Bronchial epithelial cell (primary cell): ENCODE measurements around the gene C17orf114.

Experiments used
- DNase-seq: peaks from one replicate; pipeline ENCODE4 v3.0.0-alpha.2; 2010; ENCODE audit warnings: low read depth
- FAIRE-seq: peaks from 2 replicates; lab custom pipeline; 2011; peaks lifted over from hg19 to GRCh38; lab: Jason Lieb, UNC
- H3K27me3 ChIP-seq: 2 replicates; pipeline ENCODE4 v1.5.1; 2011; ENCODE audit warnings: low read length; ENCODE audit not compliant: control insufficient read depth, insufficient read depth
- H3K36me3 ChIP-seq: 2 replicates; pipeline ENCODE4 v1.5.1; 2011; ENCODE audit warnings: low read length; ENCODE audit not compliant: control insufficient read depth, insufficient read depth
- H3K4me3 ChIP-seq: 2 replicates; pipeline ENCODE4 v1.5.1; 2011; ENCODE audit warnings: mild to moderate bottlenecking, low read depth, low read length, control low read depth
- TF ChIP-seq, protein P1 (sequence below): IDR thresholded peaks from 2 replicates; pipeline ENCODE4 v1.5.1; 2011; ENCODE audit warnings: mild to moderate bottlenecking, moderate library complexity, low read length, control low read depth, inconsistent platforms; ENCODE audit not compliant: insufficient read depth, severe bottlenecking

The C17orf114 gene

DNA sequence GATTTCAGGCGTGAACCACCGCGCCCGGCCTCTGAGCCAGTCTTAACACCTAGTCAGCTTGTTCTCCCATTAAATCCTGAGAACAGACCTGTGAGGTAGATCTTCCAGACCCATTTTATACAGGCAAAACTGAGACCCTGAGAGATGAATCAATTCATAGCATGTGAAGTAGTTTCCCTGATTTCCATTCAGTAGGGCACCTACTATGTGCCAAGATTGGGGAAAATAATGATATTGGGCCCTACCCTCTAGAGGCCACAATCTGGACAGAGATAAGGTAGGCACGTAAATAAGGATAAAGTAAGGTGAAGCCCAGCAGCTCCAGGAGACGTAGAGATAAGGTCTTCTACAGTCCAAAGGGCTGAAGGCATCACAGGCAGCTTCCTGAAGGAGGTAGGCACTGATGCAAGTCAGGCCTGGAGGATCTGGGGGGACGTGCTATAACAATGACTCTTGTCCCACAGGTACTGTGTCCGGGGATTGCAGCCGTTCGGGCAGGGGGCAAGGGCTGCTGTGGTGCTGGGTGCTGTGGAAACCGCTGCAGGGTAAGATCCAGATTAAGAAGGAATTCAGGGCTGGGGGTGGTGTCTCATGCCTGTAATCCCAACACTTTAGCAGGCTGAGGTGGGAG, 21.7 kb downstream of the C17orf114 start:
- Histone ChIP-seq H3K36me3 (no peaks in the 10 kb centered on the region), H3K27me3 (peaks cover 14% of the 10 kb centered on the region), H3K4me3 (no peak overlapping the region)
- DNase-seq (no peak), FAIRE-seq (no peak)
- TF ChIP-seq, protein P1, sequence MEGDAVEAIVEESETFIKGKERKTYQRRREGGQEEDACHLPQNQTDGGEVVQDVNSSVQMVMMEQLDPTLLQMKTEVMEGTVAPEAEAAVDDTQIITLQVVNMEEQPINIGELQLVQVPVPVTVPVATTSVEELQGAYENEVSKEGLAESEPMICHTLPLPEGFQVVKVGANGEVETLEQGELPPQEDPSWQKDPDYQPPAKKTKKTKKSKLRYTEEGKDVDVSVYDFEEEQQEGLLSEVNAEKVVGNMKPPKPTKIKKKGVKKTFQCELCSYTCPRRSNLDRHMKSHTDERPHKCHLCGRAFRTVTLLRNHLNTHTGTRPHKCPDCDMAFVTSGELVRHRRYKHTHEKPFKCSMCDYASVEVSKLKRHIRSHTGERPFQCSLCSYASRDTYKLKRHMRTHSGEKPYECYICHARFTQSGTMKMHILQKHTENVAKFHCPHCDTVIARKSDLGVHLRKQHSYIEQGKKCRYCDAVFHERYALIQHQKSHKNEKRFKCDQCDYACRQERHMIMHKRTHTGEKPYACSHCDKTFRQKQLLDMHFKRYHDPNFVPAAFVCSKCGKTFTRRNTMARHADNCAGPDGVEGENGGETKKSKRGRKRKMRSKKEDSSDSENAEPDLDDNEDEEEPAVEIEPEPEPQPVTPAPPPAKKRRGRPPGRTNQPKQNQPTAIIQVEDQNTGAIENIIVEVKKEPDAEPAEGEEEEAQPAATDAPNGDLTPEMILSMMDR, result no peak

DNA sequence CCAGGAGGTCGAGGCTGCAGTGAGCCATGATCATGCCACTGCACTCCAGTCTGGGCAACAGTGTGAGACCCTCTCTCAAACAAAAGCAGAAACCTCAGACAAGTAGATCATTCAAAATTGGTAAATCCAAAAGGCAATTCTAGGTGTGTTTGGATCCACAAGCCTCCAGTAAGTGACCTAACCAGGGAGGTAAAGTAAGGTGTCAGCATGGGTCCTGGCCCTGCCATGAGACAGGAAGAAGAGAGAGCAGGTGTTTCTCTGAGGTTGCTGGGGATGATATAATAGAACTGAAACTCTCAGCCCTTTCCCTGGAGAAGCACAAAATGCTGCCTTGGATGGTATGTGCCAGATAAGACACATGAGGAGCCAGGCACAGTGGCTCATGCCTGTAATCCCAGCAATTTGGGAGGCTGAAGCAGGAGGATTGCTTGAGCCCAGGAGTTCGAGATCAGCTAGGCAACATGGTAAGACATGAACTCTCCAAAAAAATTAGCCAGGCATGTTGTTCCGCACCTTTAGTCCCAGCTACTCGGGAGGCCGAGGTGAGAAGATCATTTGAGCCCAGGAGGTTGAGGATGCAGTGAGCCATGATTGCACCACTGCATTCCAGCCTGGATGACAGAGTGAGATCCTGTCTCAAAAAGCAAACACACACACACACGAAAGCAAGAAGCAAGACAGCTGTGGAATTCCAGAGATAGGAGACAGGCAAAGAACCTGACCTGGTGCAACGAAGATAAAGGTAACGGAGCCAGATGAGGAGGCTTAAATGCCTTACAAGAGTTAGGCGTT, 24.0 kb downstream of the C17orf114 start:
- TF ChIP-seq, protein P1, result no peak
- FAIRE-seq (no peak), DNase-seq (no peak)
- Histone ChIP-seq H3K27me3 (peaks cover 7% of the 10 kb centered on the region), H3K36me3 (no peaks in the 10 kb centered on the region), H3K4me3 (no peak overlapping the region)

DNA sequence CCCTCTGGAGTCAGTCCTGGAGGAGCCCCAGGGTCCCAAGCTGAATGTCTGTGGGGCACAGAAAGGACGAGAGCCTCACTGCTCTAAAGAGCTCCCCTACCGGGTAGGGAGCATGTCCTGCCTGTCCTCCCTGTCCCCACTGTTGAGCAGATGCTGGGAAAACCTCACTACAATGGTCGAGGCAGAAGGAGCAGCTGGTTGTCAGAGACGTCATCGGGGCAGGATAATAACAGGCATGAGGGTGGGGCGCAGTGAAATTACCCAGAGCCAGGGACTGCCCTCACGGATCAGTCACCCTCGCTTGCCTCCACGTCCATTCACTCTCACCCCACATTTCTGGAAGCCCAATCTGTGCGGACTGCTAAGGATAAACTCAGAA, 29.9 kb downstream of the C17orf114 start:
- Histone ChIP-seq H3K27me3 (peaks cover 2% of the 10 kb centered on the region), H3K4me3 (no peak overlapping the region), H3K36me3 (no peaks in the 10 kb centered on the region)
- peak; percentile 32 for FAIRE-seq
- TF ChIP-seq, protein P1, result no peak
- no peak for DNase-seq

DNA sequence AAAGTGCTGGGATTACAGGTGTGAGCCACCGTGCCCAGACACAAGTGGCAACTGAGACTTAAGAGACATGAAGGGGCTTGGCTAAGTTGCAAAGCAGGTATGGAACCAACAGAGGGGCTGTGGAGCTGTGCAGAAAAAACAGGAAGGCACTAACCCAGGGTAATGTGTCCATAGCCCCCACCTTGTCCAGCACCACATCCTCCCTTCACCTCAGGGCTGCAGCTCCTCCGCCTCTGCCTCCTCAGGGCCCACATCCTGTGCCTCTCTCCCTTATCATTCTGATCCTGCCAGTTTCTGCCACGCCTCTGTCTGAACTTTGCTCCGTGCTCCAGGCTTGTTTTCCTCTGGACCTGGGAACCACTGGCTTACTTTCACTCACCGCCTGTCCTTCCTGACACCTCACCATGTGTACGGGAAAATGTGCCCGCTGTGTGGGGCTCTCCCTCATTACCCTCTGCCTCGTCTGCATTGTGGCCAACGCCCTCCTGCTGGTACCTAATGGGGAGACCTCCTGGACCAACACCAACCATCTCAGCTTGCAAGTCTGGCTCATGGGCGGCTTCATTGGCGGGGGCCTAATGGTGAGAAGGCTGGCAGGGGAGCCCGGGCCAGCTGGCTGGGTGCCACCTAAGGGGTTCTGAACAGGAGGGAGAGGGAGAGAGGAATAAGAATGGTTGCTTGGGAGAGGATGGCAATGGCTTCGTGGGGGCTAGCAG, 30.5 kb downstream of the C17orf114 start, which contains the start of gene TM4SF5:
Gene TM4SF5, plus strand, starts transcription at position 368 of the 716 bp plus-strand sequence. Its CDS starts 37 bp downstream, at position 405.
- TF ChIP-seq, protein P1, result no peak
- DNase-seq (no peak), FAIRE-seq (no peak)
- no peaks in the 10 kb centered on the region for H3K36me3 ChIP-seq
- H3K4me3 ChIP-seq, result no peak within 1 kb of the TSS
- peaks cover 2% of the 10 kb centered on the region for H3K27me3 ChIP-seq

DNA sequence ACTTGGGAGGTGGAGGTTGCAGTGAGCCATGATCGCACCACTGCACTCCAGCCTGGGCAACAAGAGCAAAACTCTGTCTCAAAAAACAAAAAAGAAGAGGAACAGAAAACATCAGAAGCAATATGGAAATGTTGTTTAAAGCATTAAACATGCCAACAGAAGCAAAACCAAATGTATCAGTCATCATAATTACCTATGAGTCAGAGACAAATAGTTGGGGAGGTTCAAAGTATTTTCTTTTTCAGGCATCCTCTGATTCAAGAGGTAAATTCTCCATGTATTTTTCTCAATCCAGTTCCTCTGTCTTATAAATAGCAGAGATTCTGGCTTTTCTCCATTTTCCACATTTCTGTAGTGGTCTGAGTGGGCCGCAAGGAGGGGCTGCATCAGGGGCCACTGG, 32.5 kb downstream of the C17orf114 start:
- H3K27me3 ChIP-seq, result peaks cover 2% of the 10 kb centered on the region
- DNase-seq (peak; percentile 55), FAIRE-seq (no peak)
- no peaks in the 10 kb centered on the region for H3K36me3 ChIP-seq
- no peak overlapping the region for H3K4me3 ChIP-seq
- TF ChIP-seq, protein P1, result no peak
